HG02642 (cell line): ENCODE measurements around the gene ALPP.

Source experiments
- ATAC-seq: cut with Tn5 transposase; IDR thresholded peaks from one replicate; pipeline ENCODE4 v1.9.1; 2021; ENCODE audit warnings: mild to moderate bottlenecking; ENCODE audit not compliant: unreplicated experiment, poor library complexity

Gene ALPP

DNA sequence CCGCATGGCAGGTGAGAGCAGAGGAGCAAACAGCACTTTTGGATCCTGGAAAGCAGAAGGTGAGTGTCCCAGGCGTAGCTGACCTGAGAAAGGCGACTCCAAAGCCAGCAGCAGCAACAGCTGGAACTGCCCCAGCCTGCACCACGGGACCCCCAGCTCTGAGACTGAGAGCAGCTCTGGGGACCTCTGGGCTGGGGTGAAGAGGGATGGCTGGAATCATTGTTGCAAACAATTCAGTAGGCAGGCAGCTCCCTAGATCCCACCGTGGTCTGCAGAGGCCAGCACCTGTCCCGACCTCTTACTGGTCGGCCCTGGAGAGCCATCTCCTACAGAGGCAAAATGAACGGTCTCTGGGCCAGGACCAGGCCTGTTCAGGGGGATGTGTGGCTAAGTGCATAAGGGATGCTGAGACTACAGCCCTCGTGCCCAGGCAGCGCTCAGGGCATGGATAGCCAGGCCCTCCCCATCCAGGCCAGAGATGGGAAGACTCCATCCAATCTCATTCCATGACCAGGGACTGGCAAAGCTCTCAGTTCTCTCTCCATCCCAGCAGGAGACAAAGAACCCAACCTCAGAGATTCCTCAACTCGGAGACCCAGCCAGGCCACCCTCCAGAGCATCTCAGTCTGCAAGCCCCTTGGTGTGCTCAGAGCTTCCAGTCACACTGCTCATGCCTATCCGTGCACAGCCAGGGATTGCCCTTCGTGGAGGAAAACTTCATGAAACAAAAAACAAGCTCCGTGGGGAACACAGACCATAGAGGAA is 38.2 kb upstream of the ALPP start:
- ATAC-seq = no peak

DNA sequence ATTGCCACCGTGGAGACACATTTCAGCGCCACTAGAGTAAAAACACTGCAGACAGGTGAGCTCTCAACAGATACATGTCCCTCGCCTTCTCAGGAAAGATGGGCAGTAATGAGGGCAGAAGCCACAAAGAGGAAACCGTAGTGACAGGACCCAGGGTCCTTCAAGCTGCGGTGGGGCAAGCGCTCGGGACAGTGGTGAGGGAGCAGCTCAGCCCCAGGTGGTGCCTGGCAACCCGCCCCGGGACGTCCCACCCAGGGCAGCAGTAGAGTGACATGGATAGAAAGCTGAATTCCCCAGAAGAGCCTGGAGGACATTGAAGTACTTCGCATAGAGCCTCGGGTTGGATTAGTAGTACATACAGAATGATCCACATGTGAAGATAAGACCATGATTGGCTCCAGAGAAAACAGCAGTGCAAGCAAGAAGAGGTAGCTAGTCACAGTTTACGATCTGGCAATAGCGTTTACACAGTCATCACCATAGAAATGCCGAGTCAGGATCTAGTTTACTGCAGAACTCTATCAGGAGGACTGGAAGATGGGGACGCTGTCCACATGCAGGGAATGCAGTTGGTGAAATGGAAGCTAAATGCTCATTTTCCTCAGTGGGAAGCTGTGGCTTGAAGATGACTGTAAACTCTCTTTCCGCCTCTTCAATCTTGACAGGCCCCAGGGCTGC is 37.4 kb upstream of the ALPP start:
- ATAC-seq = no peak

DNA sequence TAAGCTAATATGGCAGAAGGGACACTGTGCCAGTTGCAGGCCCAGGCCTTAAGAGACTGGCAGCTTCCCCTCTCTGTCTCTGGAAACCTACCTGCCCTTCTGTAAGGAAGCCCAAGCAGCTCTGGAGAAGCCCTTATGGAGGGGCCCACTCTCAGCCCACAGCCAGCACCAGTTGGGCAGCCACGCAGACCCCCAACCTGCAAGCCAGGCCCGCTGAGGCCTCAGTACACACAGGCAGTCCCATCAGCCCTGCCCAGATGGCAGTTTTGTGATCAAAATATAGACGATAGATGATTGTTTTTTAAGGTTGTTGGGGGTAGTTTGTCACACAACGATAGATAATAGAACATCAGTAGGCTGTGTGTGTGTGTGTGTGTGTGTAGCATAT is 36.8 kb upstream of the ALPP start:
- no peak for ATAC-seq

DNA sequence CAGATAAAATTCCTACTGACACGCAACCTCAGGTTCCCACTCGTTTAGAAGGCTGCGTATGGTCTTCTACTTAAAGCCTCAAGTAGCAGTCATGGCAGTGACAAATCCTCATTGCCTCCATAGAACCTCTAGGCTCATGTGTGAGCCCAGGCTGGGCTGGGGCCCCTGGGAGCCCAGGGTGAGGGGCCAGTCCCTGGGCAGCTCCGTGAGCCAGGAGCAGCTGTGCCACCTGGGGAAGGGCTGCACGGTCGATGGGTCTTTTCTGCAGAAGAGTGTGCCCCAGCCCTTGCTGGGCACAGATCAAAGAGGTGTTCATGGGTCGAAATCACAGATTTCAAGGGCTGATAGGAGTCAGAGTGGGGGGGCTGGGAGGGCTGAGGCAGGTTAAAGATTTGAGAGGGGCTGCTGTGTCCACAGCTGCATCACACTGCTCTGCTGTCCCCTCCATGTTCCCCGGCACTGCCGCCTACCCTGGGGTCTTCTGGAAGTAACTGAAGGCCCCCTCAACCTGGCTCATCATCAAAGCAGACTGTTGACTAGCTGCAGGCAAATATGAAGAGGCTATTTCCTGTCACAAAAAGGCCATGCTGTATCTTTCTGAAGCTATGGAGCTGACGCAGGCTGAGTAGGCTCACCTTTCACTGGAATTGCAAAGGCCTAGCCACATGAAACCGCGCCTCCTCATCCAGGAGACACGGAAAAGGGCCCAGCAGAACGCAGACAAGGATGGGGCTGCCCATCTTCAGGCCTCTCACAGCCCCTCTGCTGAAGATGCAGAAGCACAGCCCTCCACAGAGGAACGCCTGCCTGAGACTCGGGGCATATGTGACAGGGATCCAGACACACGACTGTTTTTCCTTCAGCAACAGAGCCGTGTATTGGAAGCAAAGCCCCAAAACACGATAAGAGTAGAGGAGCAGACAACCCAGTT is 35.7 kb upstream of the ALPP start:
- ATAC-seq = no peak

DNA sequence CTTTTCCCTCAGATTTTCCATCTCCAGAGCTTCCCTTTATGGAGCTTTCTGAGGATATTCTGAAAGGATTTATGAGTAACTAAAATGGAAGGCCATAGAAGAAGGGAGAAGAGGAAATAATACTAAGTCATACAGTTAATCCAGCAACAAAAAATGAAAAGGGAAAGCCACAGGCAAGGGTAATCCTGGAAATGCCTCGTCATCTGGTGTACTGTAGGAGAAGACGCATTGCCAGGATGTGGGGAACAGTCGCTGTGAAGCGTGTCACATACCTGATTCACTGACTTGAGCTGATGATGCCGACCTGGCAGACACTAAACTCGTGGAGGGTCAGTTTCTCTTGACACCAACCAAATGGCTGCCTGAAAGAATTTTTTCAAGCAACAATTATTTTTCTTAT is 34.7 kb upstream of the ALPP start:
- ATAC-seq = no peak

DNA sequence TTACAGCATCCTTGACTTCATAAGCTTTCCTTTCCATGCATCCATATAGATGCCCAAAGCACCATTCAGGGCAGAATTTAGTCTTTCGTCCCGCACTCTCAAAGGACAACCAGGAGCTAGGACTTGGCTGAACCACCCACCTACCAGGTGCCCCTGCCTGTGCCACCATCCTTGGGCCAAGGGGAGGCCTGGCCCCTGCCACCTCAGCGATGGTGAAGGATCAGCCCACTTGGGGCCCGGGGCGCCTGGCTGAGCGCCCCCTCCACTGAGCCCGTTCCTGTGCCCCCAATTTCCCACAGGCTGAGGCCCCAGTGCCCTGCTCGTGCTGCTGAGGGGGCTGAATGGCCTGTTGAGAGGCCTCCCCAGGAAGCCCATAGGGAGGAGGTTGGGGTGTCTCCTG is 33.3 kb upstream of the ALPP start:
- no peak for ATAC-seq

DNA sequence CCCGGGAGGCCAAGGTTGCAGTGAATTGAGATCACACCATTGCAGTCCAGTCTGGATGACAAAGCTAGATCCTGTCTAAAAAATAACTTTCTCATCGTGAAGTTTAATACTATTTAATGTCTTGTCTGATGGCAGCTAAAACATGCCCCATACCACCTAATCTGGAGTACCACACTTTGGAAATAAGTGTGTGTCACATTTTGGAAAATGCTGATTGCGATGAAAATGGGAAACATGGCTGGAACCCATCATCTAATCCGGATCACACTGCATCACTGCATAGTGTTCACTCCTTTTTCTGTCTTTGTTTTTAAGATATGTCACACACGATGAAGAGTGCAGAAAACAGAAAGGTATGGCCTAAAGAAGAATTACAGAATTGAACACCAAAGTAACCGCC is 31.2 kb upstream of the ALPP start:
- ATAC-seq = no peak

DNA sequence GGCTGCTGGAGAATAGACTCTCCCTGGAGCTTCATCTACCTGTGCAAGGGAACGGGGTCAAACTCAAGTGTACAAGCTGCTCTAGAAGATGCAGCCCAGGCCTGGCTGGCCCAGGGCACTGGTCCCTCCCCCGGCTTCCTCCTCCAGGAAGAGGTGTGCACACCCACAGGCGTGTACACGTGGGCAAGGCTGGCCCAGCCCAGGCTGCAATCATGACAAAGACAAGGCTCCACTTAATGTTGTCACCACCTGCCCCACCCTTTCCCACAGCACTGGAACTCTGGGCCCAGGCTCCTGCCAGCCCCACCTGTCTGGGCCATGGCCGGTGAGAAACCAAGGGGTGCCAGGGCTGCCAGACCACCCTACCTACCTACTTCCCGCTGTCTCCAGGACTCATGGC is 29.6 kb upstream of the ALPP start:
- ATAC-seq = no peak

DNA sequence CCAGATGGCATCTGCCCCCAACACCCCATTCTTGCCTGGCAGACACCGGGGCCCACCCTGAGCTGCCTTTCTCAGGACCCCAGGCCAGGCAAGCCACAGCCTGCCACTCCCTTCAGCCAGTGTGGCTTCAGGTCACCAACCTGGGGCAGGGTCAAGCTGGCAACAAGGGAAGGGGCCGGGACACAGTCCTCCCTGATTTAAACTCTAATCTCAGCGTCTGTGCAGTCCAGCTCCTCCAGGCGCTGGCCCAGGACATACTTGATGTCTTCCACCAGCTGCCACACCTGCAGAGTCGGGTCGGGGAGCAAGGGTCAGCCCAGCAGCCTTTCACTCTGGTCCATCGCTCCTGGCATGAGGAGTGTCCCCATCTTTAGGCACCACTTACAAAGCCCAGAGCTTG is 29.0 kb upstream of the ALPP start:
- no peak for ATAC-seq

DNA sequence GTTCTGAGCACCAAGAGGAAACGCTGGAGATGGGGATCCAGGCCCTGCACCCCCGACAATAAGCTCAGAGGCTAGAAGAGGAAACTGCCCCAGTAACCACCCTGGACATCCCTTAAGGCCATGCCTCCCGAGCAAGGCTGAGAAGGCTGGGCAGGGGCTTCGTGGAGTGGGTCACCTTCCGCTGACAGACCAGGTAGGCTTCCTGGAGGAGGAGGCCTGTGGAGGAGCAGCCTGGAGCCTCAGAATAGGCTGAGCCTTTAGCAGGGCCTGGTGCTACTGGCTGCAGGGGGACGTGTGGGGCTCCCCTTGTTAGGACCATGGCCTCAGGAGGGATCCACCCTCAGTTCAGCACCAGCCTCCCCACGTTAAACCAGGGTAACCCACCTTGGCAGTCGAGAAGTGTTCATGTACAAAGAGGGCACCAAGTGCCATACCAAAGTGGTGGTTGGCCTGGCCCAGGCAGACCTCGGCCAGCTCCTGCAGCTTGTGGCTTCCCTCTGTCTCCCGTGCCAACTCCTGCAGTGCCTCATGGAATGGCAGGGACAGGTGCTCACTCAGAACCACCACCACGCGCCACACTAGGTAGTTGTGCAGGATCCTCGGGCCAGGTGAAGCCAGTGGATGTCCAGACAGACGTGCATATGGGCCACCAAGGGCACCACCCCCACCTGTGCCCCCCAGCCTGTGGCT is 28.5 kb upstream of the ALPP start:
- no peak for ATAC-seq

DNA sequence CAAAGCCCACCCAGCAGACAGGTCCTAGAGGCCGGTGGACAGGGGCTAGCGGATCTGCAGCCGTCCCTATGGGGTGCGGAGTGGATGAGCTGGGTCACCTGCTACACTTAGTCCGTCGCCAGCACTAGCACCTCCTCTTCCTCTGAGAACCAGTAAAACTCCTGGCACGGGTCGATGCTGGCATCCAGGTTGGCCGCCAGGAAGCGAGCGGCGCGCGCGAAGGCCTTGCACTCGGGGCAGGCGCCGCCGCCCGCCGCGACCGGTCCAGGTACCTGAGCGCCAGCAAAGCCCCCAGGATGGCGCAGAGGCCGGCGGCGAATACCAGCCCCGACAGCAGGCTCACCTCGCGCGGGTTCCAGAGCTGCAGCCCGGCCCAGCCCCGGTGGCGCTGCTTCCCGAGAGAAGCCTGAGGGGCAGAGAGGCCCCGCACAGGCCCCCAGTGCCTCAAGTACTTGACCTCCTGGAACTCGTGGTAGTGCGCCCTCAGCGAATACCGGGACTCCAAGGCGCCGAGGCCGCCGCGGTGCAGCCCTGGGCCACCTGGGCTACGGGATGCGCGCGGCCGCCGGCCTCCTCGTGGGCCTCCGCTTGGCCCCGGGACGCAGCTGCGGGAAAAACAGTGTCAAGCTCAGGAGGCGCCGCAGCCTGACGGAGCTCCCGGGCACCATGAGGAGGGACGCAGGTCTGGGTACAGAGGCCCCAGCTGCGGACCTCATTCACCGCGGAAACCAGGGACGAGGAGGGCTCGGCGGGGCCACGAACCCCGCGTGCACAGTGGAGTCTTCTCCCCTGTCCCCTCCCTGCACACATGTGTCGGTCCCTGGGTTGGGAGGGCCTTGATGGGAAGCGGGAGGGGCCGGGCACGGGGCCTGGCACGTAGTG is 27.5 kb upstream of the ALPP start:
- no peak for ATAC-seq

DNA sequence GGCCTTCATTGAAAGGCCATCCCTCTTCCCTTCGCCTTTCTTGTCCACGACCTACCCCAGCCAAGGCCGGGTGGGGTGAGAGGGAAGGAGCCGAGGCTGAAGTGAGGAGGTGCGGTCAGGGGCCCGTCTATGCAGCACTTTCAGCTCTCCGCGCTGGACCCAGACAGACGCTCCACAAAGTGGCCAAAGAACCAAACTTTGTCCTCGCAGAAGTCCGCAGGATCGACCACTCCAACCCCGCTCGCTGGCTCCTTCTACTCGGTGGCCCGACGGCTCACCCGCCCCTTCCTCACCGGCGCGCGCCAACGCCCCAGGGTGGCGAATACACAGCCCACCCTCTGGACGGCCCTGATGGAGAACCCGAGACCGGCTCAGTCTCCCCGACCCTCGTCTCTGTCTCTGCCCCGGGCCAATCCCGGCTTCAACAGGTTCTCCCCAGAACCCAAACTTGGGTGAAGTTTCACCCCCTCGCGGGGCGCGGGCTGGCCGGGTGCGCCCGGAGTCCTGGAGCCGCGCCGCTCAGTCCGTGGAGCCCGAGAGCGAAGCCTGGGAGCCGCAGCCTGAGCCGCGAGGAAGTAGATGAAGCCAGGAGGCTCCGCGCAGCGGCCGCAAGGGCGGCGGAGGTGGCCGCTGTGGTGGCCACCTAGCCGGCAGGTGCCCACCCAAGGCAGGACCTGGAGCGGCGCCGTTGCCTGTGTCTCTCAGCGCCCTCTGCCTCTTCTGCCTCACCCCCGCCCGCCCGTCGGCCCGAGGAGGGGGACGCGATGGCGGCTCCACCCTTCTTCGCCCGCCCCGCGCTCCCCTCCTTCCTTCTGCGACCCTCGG is 26.7 kb upstream of the ALPP start:
- ATAC-seq = no peak

DNA sequence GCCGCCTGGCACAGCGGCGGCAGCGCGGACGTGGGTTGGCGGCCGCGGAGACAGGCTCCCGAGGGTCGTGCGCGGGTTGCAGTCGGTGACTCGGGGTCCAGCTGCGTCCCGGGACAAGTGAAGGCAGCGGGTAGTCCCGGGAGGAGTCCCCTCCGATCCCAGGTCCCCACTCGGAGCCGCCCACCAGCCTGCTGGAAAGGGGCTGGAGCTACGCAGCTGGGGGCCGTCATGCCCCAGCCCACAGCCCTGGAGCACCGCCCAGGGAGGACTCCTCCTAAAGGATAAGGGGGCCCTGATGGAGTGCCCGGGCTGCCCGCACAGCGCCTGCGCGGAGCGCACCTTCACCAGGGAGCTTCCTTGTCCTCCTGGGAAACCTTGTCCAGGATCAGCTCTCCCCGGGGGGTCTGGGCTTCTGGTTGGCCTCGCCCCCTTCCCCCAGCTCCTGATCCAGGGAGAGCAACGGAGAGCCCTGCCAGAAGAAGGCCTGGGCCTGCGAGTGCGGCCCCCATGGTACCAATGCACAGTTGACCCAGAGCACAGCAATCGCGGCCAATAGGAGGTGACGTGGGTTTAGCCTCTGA is 25.9 kb upstream of the ALPP start:
- no peak for ATAC-seq

DNA sequence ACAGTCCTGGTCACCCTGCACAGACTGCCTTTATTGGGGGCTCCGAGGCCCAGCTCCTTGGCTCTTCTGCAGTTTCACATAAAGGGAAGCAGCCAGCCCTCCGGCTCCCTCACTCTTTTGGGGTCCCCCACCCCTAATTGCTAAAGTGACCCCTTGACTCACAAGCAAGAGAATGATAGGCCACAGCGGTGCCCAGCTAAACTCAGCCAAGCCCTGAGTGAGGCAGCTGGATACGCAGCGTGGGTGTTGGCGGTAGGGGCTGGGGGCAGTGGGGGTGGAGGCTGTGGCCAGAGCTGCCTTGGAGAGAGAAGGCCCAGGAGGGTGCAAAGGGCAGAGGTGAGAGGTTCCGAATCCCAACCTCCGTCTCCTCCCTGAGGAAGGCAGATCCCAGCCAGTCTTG is 25.5 kb upstream of the ALPP start:
- ATAC-seq = no peak

DNA sequence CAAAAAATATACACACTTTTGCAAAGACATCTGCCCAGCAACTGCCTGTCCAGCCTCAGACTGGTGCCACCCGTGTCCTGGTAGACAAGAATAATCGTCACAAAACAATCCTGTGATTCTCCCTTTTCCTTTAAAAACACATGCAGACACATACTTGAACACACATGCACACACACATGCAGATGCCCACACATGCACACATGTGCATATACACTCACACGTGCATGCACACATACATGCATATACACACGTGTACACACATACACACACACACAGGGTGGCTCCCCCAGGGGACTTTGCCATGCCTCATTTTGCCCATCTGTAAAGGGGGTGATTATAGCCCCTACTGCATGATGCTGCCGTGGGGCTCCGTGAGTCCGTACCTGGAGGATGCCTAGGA is 24.9 kb upstream of the ALPP start:
- no peak for ATAC-seq

DNA sequence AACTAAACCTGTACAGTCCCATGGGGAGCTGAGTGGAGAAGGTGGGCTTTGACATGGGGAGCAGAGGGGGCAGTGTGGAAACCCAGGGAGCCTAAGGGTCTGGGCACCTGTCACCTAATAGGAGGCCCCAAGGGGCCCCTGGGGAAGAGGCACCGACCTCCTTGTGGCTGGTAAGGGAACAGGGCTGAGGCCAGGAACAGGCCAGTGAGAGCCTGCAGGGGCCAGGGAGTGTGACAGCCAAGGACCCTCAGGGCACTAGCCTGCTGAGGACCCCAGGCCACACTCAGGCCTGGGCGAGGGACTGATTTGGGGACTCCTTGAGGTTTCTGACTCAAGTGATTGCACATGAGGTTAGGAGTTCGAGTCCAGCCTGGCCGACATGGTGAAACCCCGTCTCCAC is 24.5 kb upstream of the ALPP start:
- ATAC-seq = no peak

DNA sequence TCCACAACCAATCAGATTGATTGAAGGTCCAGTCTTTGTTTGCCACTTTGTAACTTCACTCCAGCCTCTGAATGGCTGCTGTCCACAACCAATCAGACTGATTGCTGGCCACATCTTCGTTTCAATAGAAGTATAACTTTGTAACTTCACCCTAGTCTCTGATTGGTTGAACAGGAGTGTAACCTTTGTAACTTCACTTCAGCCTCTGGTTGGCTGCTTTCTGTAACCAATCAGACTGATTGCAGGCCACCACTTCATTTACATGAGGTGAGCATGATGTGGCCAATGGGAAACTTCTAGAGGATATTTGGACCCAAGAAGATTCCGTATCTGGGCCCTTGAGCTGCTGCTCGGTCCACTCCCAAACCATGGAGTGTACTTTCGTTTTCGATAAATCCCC is 16.9 kb upstream of the ALPP start:
- ATAC-seq = no peak

DNA sequence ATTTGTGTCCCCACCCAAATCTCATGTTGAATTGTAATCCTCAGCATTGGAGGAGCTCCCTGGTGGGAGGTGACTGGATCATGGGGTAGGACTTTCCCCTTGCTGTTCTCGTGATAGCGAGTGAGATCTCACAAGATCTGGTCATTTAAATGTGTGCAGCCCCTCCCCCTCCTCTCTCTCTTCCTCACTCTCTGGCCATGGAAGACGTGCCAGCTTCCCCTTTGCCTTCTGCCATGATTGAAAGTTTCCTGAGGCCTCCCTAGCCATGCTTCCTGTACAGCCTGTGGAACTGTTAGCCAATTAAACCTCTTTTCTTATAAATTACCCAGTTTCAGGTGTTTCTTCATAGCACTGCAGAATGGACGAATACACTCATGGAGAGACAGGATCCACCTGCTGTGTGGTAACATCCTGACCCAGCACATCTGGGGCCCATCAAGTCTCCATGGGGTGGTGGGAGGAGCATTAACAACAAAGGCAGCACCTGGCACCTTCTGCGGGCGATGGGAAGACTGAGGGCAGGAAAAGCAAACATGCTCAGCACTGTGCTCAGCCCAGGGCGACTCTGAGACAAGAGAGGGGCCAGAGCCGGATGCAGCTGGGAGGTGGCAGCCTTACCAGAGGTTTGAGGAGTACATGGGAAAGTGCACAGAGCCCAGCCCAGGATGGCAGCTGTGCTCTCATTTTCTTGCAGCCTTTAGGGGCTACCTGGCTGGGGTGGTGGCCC is 16.2 kb upstream of the ALPP start:
- ATAC-seq = no peak
